ENCODE measurements around the gene SP6.

SP6 gene

GRCh38 chr17:47864791-47865216 is 13.8 kb upstream of the SP6 start:
- H3K9ac ChIP-seq (ENCODE audit: low read length), result no peak overlapping the region
- H3K4me3 ChIP-seq (ENCODE audit: low read length), result no peak overlapping the region
- H3K27ac ChIP-seq (ENCODE audit: low read length), result no peak overlapping the region
- H3K4me1 ChIP-seq (ENCODE audit: control insufficient read depth, low read depth, low read length), result peaks cover 9% of the 10 kb centered on the region
- H3K36me3 ChIP-seq (ENCODE audit: control insufficient read depth, low read depth, low read length), result no peaks in the 10 kb centered on the region
- H3K27me3 ChIP-seq (ENCODE audit: control insufficient read depth, insufficient read depth, low read length), result peaks cover 5% of the 10 kb centered on the region
- no peaks in the 10 kb centered on the region for H3K9me3 ChIP-seq (ENCODE audit: control insufficient read depth, low read depth, low read length)

DNA sequence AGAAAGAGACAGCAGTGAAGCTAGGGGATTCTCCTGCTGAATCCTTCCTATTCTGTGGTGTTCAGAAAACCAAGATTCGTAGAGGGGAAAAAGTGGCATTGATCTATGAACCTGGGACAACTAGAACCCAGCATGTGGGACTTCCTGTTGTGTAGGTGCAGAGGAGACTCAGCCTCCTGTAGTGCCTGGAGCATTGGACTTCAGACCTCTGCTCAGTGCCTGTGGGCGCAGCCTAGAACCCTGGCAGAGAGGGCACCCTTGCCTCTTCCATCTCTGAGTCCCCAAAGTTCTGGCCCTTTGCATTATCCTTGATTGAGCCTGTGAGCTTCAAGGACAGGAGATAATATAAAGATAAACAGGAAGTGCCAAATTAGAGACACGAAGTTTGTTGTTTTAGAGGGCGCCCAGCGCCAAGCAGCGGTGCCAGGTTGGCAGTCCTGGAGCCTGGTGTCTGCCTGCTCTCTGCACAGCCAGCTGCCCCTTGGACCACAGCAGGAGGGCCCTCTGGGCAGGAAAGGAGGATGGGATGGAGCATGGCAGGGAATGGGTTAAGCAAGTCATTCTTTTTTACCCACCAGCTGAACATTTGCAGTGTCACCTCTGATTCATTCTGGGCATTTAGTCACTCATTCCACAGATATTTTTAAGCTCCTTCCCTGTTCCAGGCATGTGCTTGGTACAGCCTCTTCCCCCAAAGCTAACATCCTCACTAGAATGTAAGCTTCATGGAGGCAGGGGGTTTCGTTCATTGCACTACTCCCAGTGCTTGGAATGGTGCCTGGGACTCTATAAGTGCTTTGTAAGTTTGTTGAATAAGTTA is 11.9 kb upstream of the SP6 start:
- no peaks in the 10 kb centered on the region for H3K4me1 ChIP-seq (ENCODE audit: control insufficient read depth, low read depth, low read length)
- no peak overlapping the region for H3K27ac ChIP-seq (ENCODE audit: low read length)
- no peak overlapping the region for H3K9ac ChIP-seq (ENCODE audit: low read length)
- no peak overlapping the region for H3K4me3 ChIP-seq (ENCODE audit: low read length)
- H3K9me3 ChIP-seq (ENCODE audit: control insufficient read depth, low read depth, low read length), result no peaks in the 10 kb centered on the region
- no peaks in the 10 kb centered on the region for H3K36me3 ChIP-seq (ENCODE audit: control insufficient read depth, low read depth, low read length)
- no peaks in the 10 kb centered on the region for H3K27me3 ChIP-seq (ENCODE audit: control insufficient read depth, insufficient read depth, low read length)

DNA sequence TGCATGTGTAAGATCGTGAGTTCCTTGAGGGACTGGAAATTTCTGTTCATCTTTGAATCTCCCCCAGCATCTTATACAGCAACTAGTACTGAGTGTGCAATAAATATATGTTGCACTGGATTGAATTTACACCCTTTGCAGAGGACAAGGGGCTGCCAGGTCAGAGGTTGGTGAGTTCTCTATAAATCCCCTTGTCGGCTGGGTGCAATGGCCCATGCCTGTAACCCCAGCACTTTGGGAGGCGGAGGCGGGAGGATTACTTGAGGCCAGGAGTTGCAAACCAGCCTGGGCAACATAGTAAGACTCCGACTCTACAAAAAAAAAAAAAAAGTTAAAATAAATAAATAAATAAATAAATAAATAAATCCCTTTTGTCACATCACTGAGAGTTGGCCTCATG is 9.4 kb upstream of the SP6 start:
- no peak overlapping the region for H3K9ac ChIP-seq (ENCODE audit: low read length)
- H3K4me3 ChIP-seq (ENCODE audit: low read length), result no peak overlapping the region
- H3K27ac ChIP-seq (ENCODE audit: low read length), result no peak overlapping the region
- peaks cover 13% of the 10 kb centered on the region for H3K27me3 ChIP-seq (ENCODE audit: control insufficient read depth, insufficient read depth, low read length)
- H3K4me1 ChIP-seq (ENCODE audit: control insufficient read depth, low read depth, low read length), result no peaks in the 10 kb centered on the region
- no peaks in the 10 kb centered on the region for H3K9me3 ChIP-seq (ENCODE audit: control insufficient read depth, low read depth, low read length)
- H3K36me3 ChIP-seq (ENCODE audit: control insufficient read depth, low read depth, low read length), result no peaks in the 10 kb centered on the region

DNA sequence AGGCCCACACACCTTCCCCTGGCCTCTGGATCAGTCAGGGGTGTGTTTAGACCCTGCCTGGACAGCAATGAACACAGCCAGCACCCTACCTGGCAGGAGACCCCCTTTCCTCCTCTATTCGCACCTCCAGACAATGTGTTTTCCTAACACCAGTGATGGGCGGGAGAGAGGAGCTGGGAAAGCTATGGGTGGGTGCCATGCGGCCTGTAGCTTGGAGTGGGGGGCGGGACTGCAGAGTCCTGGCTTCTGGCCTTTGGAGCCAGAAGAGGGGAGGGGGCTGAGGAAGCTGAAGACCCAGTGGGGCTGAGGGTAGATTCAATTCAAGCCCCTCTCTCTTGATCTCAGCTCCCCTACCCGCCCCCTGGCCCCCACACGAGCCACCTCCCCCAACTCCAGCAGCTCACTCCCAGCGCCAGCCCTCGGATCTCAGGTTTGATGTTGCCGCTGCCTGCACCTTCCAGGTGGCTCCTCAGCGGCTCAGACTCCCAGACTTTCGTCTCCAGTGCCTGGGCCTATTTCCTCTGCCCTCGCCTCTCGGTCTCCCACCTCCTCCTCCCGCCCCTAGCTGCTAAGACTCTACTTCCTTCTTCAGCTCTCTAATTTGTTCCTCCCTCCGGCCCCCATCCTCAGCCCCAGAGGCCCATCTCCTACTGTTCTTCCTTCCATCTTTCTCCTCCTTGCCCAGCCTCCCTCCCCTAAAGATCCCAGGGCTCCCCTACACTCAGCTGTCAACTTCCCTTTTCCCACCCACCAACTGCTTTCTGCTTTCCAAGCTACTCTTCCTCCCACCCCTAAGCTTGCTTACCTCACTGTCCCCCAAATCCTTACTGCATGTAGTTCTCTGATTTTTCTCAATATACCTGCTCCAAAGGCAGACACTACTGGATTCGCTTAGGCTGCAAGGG is 6.8 kb upstream of the SP6 start:
- Histone ChIP-seq H3K27me3 (ENCODE audit: control insufficient read depth, insufficient read depth, low read length) (peaks cover 39% of the 10 kb centered on the region), H3K36me3 (ENCODE audit: control insufficient read depth, low read depth, low read length) (no peaks in the 10 kb centered on the region), H3K27ac (ENCODE audit: low read length) (no peak overlapping the region), H3K9ac (ENCODE audit: low read length) (no peak overlapping the region), H3K4me1 (ENCODE audit: control insufficient read depth, low read depth, low read length) (peaks cover 8% of the 10 kb centered on the region), H3K4me3 (ENCODE audit: low read length) (no peak overlapping the region), H3K9me3 (ENCODE audit: control insufficient read depth, low read depth, low read length) (no peaks in the 10 kb centered on the region)

- H3K4me3 ChIP-seq (ENCODE audit: low read length), result no peak overlapping the region
- H3K27ac ChIP-seq (ENCODE audit: low read length), result no peak overlapping the region
- H3K9me3 ChIP-seq (ENCODE audit: control insufficient read depth, low read depth, low read length), result no peaks in the 10 kb centered on the region
- peaks cover 17% of the 10 kb centered on the region for H3K4me1 ChIP-seq (ENCODE audit: control insufficient read depth, low read depth, low read length)
- peaks cover 49% of the 10 kb centered on the region for H3K27me3 ChIP-seq (ENCODE audit: control insufficient read depth, insufficient read depth, low read length)
- no peak overlapping the region for H3K9ac ChIP-seq (ENCODE audit: low read length)
- H3K36me3 ChIP-seq (ENCODE audit: control insufficient read depth, low read depth, low read length), result no peaks in the 10 kb centered on the region
These were observed 5.9 kb upstream of the SP6 start for GRCh38 chr17:47856830-47857229.

DNA sequence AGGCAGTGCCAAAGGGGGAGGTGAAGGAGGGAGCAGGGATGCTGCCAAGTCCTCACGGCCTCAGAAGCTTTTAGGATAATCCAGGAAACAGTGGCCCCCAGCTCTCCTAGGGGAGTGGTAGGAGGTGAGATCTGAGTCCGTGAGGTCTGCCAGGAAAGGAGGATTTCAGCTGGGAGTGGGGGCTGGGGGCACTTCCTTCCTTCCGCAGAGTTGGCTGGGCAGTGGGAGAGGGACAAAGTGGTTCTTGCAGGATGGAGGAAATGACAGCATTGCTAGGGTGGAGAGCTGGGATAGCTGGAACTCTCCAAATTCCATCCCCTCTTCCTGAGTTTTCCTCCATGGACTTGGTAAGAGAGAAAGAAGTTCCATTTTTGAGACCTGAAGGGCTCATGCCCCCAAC is 4.8 kb upstream of the SP6 start:
- H3K4me3 ChIP-seq (ENCODE audit: low read length), result no peak overlapping the region
- no peaks in the 10 kb centered on the region for H3K9me3 ChIP-seq (ENCODE audit: control insufficient read depth, low read depth, low read length)
- H3K4me1 ChIP-seq (ENCODE audit: control insufficient read depth, low read depth, low read length), result peaks cover 17% of the 10 kb centered on the region
- no peaks in the 10 kb centered on the region for H3K36me3 ChIP-seq (ENCODE audit: control insufficient read depth, low read depth, low read length)
- H3K27ac ChIP-seq (ENCODE audit: low read length), result no peak overlapping the region
- H3K27me3 ChIP-seq (ENCODE audit: control insufficient read depth, insufficient read depth, low read length), result peaks cover 58% of the 10 kb centered on the region
- H3K9ac ChIP-seq (ENCODE audit: low read length), result no peak overlapping the region

DNA sequence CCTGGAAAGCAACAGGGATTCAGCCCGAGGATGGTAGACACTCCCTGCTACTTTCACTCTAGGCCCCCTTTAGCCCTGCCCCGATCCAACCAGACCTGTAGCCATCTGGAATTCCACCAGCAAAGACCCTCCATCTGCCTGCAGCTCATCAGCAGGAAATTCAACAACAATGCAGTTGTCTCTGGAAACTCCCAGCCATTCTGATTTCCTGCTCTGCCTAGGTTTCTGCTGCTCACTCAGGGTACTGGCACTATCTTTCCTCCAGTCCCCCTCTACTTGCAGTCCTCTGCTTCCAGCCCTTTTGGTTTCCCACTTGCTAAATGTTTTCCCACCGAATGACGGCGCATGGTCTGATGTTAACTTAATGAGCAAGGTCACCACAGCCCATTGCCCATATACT is 2.7 kb upstream of the SP6 start:
- H3K27me3 ChIP-seq (ENCODE audit: control insufficient read depth, insufficient read depth, low read length), result peaks cover 79% of the 10 kb centered on the region
- H3K4me3 ChIP-seq (ENCODE audit: low read length), result no peak overlapping the region

DNA sequence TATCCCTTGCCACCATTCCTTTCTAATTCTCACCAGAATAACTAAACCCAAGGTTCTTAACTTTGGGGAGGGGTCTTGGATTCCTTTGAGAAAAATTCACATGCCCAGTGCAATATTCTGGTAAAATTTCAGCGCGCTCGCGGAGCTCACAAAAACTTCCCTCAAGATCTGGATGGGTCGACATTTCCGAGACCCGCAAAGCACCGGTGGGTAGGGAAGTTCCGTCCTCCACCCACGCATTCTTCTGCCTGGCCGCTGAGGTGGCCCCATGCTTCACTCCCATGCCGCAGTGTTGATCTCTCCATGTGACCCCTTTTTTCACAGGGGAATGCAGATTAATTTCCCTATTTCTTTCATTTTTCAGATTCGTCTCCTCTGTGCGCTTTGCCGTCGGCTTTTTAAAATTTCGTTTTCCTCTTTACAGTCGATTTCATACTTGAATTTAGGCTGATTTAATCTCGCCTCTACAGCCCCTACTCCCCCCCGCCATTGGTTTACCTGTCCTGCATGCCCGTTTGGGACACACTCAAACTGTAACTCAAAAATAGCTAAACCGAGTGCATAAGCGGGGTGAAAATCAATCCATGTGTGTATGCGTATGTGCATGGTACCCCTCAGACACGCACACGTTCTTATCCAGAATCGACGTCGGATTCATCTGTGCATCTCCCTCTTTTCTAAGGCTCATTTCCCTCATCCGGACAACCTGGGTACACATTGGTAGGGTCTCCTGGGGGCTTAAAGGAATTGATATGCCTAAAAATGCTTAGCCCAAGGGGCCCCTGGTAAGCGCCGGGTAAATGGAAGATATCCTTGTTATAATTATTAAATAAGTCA is 1.4 kb upstream of the SP6 start:
- Histone ChIP-seq H3K4me3 (ENCODE audit: low read length) (peak overlapping the region; percentile 69), H3K9me3 (ENCODE audit: control insufficient read depth, low read depth, low read length) (no peaks in the 10 kb centered on the region), H3K27ac (ENCODE audit: low read length) (no peak overlapping the region), H3K4me1 (ENCODE audit: control insufficient read depth, low read depth, low read length) (peaks cover 23% of the 10 kb centered on the region), H3K27me3 (ENCODE audit: control insufficient read depth, insufficient read depth, low read length) (peaks cover 92% of the 10 kb centered on the region), H3K36me3 (ENCODE audit: control insufficient read depth, low read depth, low read length) (no peaks in the 10 kb centered on the region), H3K9ac (ENCODE audit: low read length) (no peak overlapping the region)

More for the DNA sequence above, 2.7 kb upstream of the SP6 start:
- Histone ChIP-seq H3K4me1 (ENCODE audit: control insufficient read depth, low read depth, low read length) (peaks cover 23% of the 10 kb centered on the region), H3K9ac (ENCODE audit: low read length) (no peak overlapping the region), H3K36me3 (ENCODE audit: control insufficient read depth, low read depth, low read length) (no peaks in the 10 kb centered on the region), H3K27ac (ENCODE audit: low read length) (no peak overlapping the region), H3K9me3 (ENCODE audit: control insufficient read depth, low read depth, low read length) (no peaks in the 10 kb centered on the region)

DNA sequence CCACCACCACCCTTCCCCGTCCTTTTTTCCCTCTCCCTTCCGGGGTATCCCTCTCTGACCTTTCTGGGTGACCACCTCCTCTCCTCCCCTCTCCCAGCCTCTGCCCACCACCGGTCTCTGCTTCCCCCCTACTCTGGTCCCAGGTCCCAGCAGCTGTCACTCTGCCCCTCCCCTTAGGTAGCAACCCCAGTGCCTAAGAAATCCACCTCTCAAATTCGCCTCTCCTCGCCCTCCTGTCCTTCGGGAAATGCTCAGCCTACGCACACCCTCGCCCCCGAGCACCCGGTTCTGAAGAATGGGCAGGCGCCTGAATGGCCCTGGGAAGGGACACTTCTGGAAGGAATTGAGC is 775 bp upstream of the SP6 start:
- Histone ChIP-seq H3K4me3 (ENCODE audit: low read length) (peak overlapping the region; percentile 69), H3K4me1 (ENCODE audit: control insufficient read depth, low read depth, low read length) (peaks cover 23% of the 10 kb centered on the region), H3K27ac (ENCODE audit: low read length) (no peak overlapping the region), H3K27me3 (ENCODE audit: control insufficient read depth, insufficient read depth, low read length) (peaks cover 98% of the 10 kb centered on the region), H3K9ac (ENCODE audit: low read length) (no peak overlapping the region), H3K36me3 (ENCODE audit: control insufficient read depth, low read depth, low read length) (no peaks in the 10 kb centered on the region), H3K9me3 (ENCODE audit: control insufficient read depth, low read depth, low read length) (no peaks in the 10 kb centered on the region)

DNA sequence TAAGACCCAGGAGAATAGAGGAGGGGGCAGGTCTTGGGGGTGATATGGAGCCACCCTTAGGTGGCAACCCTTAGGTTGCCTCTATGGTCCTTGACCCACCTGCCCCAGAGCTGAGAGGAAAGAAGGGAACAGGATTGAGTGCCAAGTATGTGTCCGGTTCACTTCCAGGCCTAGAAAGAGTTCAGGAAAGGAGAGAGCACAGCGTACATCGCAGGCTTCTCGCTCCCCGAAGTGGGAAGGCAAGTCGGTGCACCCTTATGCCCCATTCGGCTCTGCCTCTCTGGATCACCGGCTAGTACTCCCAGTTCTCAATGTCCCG is 631 bp downstream of the SP6 start:
- Histone ChIP-seq H3K9me3 (ENCODE audit: control insufficient read depth, low read depth, low read length) (no peaks in the 10 kb centered on the region), H3K4me3 (ENCODE audit: low read length) (peak overlapping the region; percentile 69), H3K4me1 (ENCODE audit: control insufficient read depth, low read depth, low read length) (peaks cover 23% of the 10 kb centered on the region), H3K9ac (ENCODE audit: low read length) (peak overlapping the region; percentile 14), H3K36me3 (ENCODE audit: control insufficient read depth, low read depth, low read length) (no peaks in the 10 kb centered on the region), H3K27me3 (ENCODE audit: control insufficient read depth, insufficient read depth, low read length) (peaks cover 99% of the 10 kb centered on the region), H3K27ac (ENCODE audit: low read length) (no peak overlapping the region)

GRCh38 chr17:47848198-47848513 is 2.8 kb downstream of the SP6 start:
- peaks cover 25% of the 10 kb centered on the region for H3K4me1 ChIP-seq (ENCODE audit: control insufficient read depth, low read depth, low read length)
- no peak overlapping the region for H3K27ac ChIP-seq (ENCODE audit: low read length)
- peaks cover 85% of the 10 kb centered on the region for H3K27me3 ChIP-seq (ENCODE audit: control insufficient read depth, insufficient read depth, low read length)
- no peak overlapping the region for H3K9ac ChIP-seq (ENCODE audit: low read length)
- H3K36me3 ChIP-seq (ENCODE audit: control insufficient read depth, low read depth, low read length), result no peaks in the 10 kb centered on the region
- peak overlapping the region; percentile 49 for H3K4me3 ChIP-seq (ENCODE audit: low read length)
- no peaks in the 10 kb centered on the region for H3K9me3 ChIP-seq (ENCODE audit: control insufficient read depth, low read depth, low read length)
